ENCODE results near the gene CCDC90B. TPM values are rescaled to one million over a fixed set of nuclear protein-coding genes. Genes with fewer than 3 reads are reported as not detected.
A peak's percentile ranks its signal among the peaks of the same experiment; 100 is the strongest.

CCDC90B gene
- total and polyA plus RNA-seq, 2 donors (not counting 1 experiment from before 2014, with no cell fraction given): 20.5 to 35.2 TPM

DNA sequence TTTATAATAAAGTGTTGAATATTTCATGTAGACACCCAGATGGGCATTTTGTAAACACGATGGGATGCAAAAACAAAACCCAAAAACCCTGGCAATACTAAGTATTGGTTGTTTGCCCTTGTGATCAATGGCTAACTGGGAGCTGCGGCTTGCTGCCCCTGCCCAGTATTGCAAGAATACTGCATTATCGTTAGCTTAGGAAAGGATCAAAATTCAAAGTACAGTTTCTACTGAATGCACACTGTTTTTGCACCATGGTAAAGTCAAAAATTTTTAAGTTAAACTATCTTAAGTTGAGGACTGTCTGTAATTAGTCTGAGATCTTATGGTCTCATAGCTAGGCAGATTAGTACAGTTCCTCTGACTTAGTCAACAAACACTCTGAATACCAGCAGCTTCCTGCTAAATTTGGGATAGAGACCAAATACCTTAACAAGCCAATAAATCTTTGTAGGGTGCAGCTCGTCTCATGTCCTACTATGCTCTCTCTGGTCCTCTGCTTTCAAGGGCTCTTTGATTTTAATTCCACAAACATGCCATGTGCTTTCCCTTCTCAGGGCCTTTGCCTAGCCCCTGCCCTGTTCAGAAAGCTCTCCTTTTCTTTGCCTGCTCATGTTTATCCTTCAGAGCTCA, 4.0 kb downstream of the CCDC90B start:
- TF ChIP-seq, protein P1, sequence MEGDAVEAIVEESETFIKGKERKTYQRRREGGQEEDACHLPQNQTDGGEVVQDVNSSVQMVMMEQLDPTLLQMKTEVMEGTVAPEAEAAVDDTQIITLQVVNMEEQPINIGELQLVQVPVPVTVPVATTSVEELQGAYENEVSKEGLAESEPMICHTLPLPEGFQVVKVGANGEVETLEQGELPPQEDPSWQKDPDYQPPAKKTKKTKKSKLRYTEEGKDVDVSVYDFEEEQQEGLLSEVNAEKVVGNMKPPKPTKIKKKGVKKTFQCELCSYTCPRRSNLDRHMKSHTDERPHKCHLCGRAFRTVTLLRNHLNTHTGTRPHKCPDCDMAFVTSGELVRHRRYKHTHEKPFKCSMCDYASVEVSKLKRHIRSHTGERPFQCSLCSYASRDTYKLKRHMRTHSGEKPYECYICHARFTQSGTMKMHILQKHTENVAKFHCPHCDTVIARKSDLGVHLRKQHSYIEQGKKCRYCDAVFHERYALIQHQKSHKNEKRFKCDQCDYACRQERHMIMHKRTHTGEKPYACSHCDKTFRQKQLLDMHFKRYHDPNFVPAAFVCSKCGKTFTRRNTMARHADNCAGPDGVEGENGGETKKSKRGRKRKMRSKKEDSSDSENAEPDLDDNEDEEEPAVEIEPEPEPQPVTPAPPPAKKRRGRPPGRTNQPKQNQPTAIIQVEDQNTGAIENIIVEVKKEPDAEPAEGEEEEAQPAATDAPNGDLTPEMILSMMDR (IDR thresholded peaks at IDR 0.05): no peak
- TF ChIP-seq EZH2 (IDR thresholded peaks at IDR 0.05; ENCODE audit: borderline replicate concordance, insufficient read depth, low read depth, low read length, poor library complexity, severe bottlenecking): no peak
- DNase-seq (no peak), ATAC-seq (ENCODE audit: low read depth) (no peak)
- H3K9ac ChIP-seq (ENCODE audit: low read length): no peak overlapping the region
- CTCF ChIA-PET: interaction anchor here (1.3 to 6.3 kb wide), 3 partner anchors 11 to 415 kb away, joined by 6 to 29 read pairs (median 7); no protein-coding TSS in a partner anchor
- H3K4me3 ChIP-seq (ENCODE audit: control extremely low read depth in 1 of 5, extremely low read depth in 1 of 5, insufficient read depth in 1 of 5, low read depth in 2 of 5, low read length in 4 of 5): no peak overlapping the region
- 95% methylated on average over 3 of the region's 4 CpGs for WGBS (ENCODE audit: insufficient coverage)
- Mint-ChIP-seq H3K27ac (no peak overlapping the region), H3K4me1 (peaks cover 42% of the 10 kb centered on the region), H3K4me3 (no peak overlapping the region), H3K9me3 (ENCODE audit: insufficient read depth) (no peaks in the 10 kb centered on the region), H3K27me3 (no peaks in the 10 kb centered on the region)
- peaks cover 2 to 14% of the 10 kb centered on the region in 2 experiments for H3K36me3 ChIP-seq (replicated peaks in 1 of 2; ENCODE audit: control extremely low read depth in 1 of 2, control insufficient read depth in 1 of 2, extremely low read depth in 1 of 2, insufficient read depth in 2 of 2, low read length in 1 of 2)
- H3K4me2 ChIP-seq (replicated peaks; ENCODE audit: low read depth, low read length, poor library complexity, severe bottlenecking): peak overlapping the region; percentile 16
- POLR2A ChIA-PET: interaction anchor here (0.6 kb wide), 1 partner anchor 356 kb away, joined by 4 read pairs; no protein-coding TSS in a partner anchor
- peaks cover 14% of the 10 kb centered on the region for H4K20me1 ChIP-seq (ENCODE audit: control insufficient read depth, insufficient read depth, low read length, poor library complexity, severe bottlenecking)
- peaks cover 31 to 33% of the 10 kb centered on the region in 2 donors for H3K4me1 ChIP-seq (ENCODE audit: control insufficient read depth in 2 of 2, insufficient read depth in 2 of 2, low read length in 2 of 2)
- no peaks in the 10 kb centered on the region for H3K27me3 ChIP-seq (replicated peaks in 1 of 4; ENCODE audit: control extremely low read depth in 1 of 4, control insufficient read depth in 3 of 4, insufficient read depth in 4 of 4, low read length in 3 of 4)
- peaks cover 57% of the 10 kb centered on the region for H3K79me2 ChIP-seq (ENCODE audit: control insufficient read depth, insufficient read depth, low read length)
- no peak overlapping the region for H2AFZ ChIP-seq (ENCODE audit: insufficient read depth, low read depth, low read length, poor library complexity, severe bottlenecking)
- no peak overlapping the region for H3K27ac ChIP-seq (ENCODE audit: low read length in 2 of 2)
- H3K9me3 ChIP-seq (ENCODE audit: control extremely low read depth in 1 of 3, control insufficient read depth in 2 of 3, insufficient read depth in 1 of 3, low read length in 2 of 3): no peaks in the 10 kb centered on the region
- intact Hi-C loops (cut with micrococcal nuclease): no loop called here

DNA sequence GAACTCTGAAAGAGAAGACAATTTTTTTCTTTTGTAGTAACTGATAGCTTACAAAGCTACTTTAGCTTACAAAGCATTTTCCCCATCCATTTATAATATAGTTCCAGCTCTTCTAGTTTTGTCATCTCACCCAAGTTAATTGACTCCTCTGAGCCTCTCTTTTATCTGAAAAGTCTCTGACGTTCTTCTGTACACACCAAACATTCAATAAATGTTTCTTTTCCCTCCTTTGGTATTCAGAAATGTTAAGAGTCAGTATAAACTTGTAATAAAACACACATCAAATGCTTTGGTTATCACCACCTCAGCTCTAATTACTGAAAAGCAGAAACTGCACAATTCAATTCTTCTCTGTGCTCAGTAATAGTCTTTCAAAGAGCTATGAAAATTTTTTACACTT, 5.9 kb downstream of the CCDC90B start:
- DNase-seq (no peak), ATAC-seq (ENCODE audit: low read depth) (no peak)
- peaks cover 26 to 28% of the 10 kb centered on the region in 2 donors for H3K4me1 ChIP-seq (ENCODE audit: control insufficient read depth in 2 of 2, insufficient read depth in 2 of 2, low read length in 2 of 2)
- H2AFZ ChIP-seq (ENCODE audit: insufficient read depth, low read depth, low read length, poor library complexity, severe bottlenecking): no peak overlapping the region
- H3K79me2 ChIP-seq (ENCODE audit: control insufficient read depth, insufficient read depth, low read length): peaks cover 55% of the 10 kb centered on the region
- Mint-ChIP-seq H3K4me1 (peaks cover 32% of the 10 kb centered on the region), H3K27me3 (no peaks in the 10 kb centered on the region), H3K4me3 (no peak overlapping the region), H3K9me3 (ENCODE audit: insufficient read depth) (no peaks in the 10 kb centered on the region), H3K27ac (no peak overlapping the region)
- no peak overlapping the region for H3K4me2 ChIP-seq (replicated peaks; ENCODE audit: low read depth, low read length, poor library complexity, severe bottlenecking)
- ChIA-PET CTCF (interaction anchor here (6.3 kb wide), 1 partner anchor 13 kb away, joined by 29 read pairs; no protein-coding TSS in a partner anchor), POLR2A (no interaction called here)
- no peaks in the 10 kb centered on the region for H3K27me3 ChIP-seq (replicated peaks in 1 of 4; ENCODE audit: control extremely low read depth in 1 of 4, control insufficient read depth in 3 of 4, insufficient read depth in 4 of 4, low read length in 3 of 4)
- WGBS (ENCODE audit: insufficient coverage): no CpG with 5 or more reads among the region's 1 CpG
- no peaks in the 10 kb centered on the region for H3K9me3 ChIP-seq (ENCODE audit: control extremely low read depth in 1 of 3, control insufficient read depth in 2 of 3, insufficient read depth in 1 of 3, low read length in 2 of 3)
- TF ChIP-seq, protein P1 (IDR thresholded peaks at IDR 0.05): no peak
- TF ChIP-seq EZH2 (IDR thresholded peaks at IDR 0.05; ENCODE audit: borderline replicate concordance, insufficient read depth, low read depth, low read length, poor library complexity, severe bottlenecking): no peak
- no peak overlapping the region for H3K9ac ChIP-seq (ENCODE audit: low read length)
- peaks cover 14% of the 10 kb centered on the region for H4K20me1 ChIP-seq (ENCODE audit: control insufficient read depth, insufficient read depth, low read length, poor library complexity, severe bottlenecking)
- intact Hi-C loops (cut with micrococcal nuclease): no loop called here
- no peak overlapping the region for H3K4me3 ChIP-seq (ENCODE audit: control extremely low read depth in 1 of 5, extremely low read depth in 1 of 5, insufficient read depth in 1 of 5, low read depth in 2 of 5, low read length in 4 of 5)
- no peak overlapping the region for H3K27ac ChIP-seq (ENCODE audit: low read length in 2 of 2)
- H3K36me3 ChIP-seq (replicated peaks in 1 of 2; ENCODE audit: control extremely low read depth in 1 of 2, control insufficient read depth in 1 of 2, extremely low read depth in 1 of 2, insufficient read depth in 2 of 2, low read length in 1 of 2): peaks cover 4 to 30% of the 10 kb centered on the region in 2 experiments
